HG03571 (cell line): ENCODE measurements around the gene NOB1.
A peak's percentile ranks its signal among the peaks of the same experiment; 100 is the strongest.
"Not testable (repeated sequence)": the region's sequence is repeated elsewhere in the genome, so short reads cannot be mapped to it uniquely, and the experiment has no call there.

Source experiments
- ATAC-seq: cut with Tn5 transposase; IDR thresholded peaks from one replicate; pipeline ENCODE4 v1.9.1; 2021; ENCODE audit not compliant: unreplicated experiment

The NOB1 gene

GRCh38 chr16:69761983-69762813, 7.5 kb upstream of the NOB1 start, which contains the start of gene WWP2:
Gene WWP2, plus strand, starts transcription at chr16:69762332. Its CDS starts 24,679 bp downstream, at chr16:69787011.
- peak; percentile 78 for ATAC-seq

GRCh38 chr16:69757375-69757774, 2.6 kb upstream of the NOB1 start:
- ATAC-seq: not testable (repeated sequence)

DNA sequence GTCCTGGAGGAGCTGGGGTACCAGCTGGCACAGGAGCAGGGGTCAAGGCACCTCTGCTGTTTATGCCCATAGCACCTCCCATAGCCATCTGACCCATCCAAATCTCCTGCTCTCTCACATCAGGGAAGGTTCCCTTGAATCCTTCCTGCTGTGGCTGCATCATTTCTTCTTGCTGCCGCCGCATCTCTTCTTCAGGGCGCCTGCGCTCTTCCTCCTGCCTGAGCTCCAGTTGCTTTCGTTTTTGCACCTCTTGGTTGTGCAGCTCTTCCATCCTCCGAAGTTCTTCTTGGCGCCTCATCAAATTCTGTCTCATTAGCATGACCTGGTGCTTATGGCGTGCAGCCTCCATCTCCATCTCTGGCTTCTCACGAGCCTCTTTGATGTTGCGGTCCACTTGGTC, 2.0 kb upstream of the NOB1 start:
- ATAC-seq: no peak

DNA sequence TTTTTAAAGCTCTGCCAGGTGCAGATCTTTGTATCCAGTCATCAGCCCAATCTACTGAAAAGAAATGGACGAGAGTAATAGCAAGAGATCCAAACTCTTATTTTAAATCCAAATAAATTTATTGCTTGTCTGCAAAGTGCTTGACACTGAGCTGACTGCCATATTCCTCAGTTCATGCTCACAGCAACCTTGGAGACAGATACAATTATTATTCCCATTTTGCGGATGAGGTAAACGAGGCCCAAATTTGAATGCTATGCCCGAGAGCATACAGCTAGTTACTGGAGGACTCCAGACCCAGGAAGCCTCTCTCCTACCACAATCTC, 620 bp downstream of the NOB1 start:
- no peak for ATAC-seq

DNA sequence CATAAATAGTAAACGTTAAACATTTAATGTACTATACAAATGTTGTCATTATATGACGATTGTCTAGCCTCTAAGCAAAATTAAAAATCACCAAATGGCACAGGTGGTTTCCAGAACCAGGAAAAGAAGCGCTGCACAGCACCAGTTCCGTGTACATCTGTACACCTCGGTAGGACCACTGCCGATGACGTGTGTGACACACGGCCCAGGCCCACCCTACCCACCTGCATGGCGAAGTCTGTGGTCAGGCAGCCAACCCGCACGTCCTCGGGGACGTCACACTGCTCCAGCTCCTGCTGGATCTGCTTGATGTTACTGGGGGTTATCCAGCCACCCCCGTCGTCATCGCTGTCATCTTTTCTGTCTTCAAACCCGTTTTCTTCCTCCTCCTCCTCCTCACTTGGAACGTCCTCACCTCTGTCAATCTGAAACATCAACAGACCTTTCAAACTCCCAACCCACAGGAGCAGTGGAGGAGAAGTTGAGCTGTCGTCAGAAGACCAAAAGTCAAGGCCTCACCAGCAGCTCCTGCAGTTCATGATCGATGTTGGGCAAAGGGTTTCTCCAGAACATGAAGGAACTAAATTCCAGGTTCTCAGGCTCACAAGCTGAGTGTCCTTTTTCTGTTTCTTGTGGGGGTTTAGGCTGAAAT, 5.9 kb downstream of the NOB1 start:
- ATAC-seq: no peak

DNA sequence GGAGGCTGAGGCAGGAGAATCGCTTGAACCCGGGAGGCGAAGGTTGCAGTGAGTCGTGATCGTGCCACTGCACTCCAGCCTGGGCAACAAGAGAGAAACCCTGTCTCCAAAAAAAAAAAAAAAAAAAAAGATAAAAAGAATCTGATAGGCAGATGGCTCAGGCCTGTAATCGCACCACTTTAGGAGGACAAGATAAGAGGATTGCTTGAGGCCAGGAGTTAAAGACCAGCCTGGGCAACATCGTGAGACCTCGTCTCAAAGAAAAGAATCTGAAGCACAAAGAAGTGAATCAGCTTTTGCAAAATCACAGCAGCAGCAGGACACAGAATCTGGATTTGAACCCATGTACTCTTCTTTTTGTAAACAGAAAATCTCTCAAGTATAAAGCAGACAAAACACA, 7.6 kb downstream of the NOB1 start:
- no peak for ATAC-seq

- no peak for ATAC-seq
Observed at GRCh38 chr16:69745959-69746358, 8.8 kb downstream of the NOB1 start.

GRCh38 chr16:69745232-69745612, 9.5 kb downstream of the NOB1 start:
- no peak for ATAC-seq

DNA sequence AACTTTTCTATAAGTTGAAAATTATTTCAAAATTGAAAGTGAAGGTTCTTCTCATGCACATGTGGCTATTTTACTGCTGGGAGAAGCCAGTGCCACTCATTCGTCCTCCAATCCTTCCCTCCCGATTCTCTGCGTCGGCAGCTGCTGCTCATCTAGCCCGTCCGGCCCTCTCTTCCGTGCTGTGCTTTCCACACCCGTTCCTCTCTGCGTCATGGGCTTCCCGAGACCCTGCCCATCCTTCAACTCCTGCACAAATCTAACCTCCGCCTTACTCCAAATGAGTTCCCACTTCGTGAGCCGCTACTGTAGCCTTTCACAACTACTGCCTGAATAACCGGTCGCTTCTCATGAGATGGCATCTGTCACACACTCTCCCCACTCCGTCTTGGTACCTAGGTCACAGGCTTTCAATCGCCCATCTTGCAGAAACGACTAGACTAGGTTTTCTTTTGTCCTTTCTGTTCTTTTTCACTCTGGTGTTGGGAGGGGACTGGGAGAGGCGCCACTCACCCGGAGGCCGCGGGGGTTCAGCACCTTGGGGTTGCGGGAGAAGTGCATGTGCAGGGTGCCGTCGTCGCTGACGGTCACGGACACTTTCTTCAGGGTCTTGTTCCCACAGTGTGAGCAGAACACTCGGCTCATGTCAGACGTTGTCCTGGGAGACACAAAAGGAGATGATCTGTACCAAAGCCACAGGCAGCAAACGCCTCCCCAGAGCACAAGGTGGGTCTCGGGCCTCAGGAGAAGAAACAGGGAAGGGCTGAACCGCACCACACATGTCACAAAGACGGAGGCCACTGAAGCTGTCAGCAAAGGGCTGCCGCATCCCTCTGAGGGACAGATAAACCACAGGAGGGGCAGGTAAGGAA, 10.1 kb downstream of the NOB1 start:
- no peak for ATAC-seq

- no peak for ATAC-seq
Observed at GRCh38 chr16:69741951-69742904, 12.5 kb downstream of the NOB1 start.

GRCh38 chr16:69741519-69741918, 13.2 kb downstream of the NOB1 start:
- no peak for ATAC-seq

- no peak for ATAC-seq
Observed at GRCh38 chr16:69732101-69732500, 22.6 kb downstream of the NOB1 start.

DNA sequence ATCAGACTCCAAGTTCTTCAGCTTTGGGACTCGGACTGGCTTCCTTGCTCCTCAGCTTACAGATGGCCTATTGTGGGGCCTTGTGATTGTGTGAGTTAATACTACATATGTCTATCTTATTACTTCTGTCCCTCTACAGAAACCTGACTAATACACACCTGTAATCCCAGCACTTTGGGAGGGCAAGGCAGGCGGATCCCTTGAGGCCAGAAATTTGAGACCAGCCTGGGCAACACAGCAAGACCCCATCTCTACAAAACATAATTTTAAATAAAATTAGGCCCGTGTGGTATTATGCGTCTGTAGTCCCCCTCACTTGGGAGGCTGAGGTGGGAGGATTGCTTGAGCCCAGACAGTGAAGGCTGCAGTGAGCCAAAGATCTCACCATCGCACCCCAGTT, 23.4 kb downstream of the NOB1 start:
- not testable (repeated sequence) for ATAC-seq

- not testable (repeated sequence) for ATAC-seq
Observed at GRCh38 chr16:69729030-69729429, 25.7 kb downstream of the NOB1 start.

DNA sequence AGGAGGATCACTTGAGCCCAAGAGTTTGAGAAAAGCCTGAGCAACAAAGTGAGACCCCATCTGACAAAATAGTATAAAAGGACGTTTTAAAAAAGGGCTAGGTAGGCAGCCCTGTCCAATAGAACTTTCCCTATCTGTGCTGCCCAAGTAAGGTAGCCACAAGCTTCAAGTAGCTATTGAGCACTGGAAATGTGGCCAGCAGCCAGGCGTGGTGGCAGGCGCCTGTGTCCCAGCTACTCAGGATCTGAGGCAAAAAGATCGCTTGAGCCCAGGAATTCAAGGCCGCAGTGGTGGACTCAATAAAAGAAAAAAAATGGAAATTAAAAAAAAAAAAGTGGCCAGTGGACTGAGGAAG, 26.8 kb downstream of the NOB1 start:
- ATAC-seq: no peak

GRCh38 chr16:69726313-69727060, 28.2 kb downstream of the NOB1 start, which contains the start of gene NQO1:
Gene NQO1, minus strand, starts transcription at chr16:69726560. Its CDS starts 121 bp downstream, at chr16:69726439.
- peak; percentile 97 for ATAC-seq

- ATAC-seq: no peak
Observed at GRCh38 chr16:69725480-69726312, 29.0 kb downstream of the NOB1 start.

- no peak for ATAC-seq
Observed at GRCh38 chr16:69724981-69725479, 29.7 kb downstream of the NOB1 start.

DNA sequence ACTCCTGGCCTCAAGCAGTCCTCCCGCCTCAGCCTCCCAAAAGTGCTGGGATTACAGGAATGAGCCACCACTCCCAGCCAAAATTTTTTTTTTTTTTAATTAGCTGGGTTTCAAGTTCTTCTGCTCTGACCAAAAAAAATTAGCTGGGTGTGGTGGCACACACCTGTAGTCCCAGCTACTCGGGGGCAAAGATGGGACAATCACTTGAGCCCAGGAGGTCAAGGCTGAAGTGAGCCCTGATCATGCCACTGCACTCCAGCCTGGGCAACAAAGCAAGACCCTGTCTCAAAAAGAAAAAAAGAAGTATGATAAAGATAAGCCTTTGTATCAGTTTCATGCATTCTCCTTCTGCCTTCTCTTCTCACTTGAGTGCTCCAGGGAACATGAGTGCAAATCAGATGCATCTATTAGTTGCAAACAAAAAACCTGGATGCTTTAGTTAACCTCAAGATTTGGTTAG, 30.3 kb downstream of the NOB1 start:
- no peak for ATAC-seq
